ENCODE measurements around the gene MATN1.

Gene MATN1

DNA sequence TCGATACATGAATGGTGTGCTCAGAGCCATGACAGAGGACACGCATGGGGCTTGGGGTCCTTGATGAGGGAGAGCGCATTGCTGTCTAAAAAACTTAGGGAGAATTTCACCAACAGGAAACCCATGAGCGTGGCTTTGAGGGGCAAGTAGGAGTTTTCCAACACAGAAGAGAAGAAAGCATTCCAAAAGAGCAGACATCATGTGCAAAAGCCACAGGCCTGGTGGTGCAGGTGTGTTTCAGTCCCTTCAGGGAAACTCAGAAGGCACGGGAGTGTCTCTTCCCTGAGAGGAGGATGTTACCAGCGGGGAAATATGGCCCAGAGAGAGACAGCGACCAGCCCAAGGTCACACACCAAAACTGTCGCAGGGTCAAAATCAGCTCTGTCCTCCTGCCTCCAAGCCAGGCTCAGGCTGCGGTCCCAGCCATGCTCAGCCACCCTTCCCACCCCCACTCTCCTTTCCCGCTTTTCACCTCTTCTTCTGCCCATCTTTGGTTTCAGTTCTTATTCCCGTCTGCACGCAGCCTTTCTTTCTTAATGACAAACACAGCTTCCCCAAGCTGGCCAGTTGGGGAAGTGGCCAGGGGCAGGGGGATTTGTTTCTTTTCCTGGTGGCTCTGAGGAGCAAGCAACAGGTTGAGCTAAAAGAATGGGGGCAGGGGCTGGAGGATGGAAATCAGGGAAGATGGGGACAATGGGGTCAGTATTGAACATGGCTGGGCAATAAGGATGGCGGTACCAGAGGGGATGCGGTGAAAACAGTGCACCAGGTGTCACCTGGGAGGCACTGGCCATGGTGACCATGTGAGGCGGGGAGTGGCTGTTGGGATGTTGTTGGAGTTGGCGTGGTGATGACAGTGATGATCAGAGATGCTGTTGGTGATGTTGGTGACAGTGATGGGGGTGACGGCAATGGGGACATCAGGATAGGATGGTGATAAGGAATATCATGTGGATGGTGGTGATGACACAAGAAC lies 23.9 kb upstream of the MATN1 start:
- TF ChIP-seq, protein P1, sequence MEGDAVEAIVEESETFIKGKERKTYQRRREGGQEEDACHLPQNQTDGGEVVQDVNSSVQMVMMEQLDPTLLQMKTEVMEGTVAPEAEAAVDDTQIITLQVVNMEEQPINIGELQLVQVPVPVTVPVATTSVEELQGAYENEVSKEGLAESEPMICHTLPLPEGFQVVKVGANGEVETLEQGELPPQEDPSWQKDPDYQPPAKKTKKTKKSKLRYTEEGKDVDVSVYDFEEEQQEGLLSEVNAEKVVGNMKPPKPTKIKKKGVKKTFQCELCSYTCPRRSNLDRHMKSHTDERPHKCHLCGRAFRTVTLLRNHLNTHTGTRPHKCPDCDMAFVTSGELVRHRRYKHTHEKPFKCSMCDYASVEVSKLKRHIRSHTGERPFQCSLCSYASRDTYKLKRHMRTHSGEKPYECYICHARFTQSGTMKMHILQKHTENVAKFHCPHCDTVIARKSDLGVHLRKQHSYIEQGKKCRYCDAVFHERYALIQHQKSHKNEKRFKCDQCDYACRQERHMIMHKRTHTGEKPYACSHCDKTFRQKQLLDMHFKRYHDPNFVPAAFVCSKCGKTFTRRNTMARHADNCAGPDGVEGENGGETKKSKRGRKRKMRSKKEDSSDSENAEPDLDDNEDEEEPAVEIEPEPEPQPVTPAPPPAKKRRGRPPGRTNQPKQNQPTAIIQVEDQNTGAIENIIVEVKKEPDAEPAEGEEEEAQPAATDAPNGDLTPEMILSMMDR (conservative IDR thresholded peaks at IDR 0.05; ENCODE audit: low read depth, low read length) = no peak
- Histone ChIP-seq H3K27me3 (ENCODE audit: insufficient read depth, low read depth) (no peaks in the 10 kb centered on the region; the same call in 1 of the 2 replicates), H3K27ac (peak overlapping the region; percentile 90), H3K9ac (peak overlapping the region; percentile 62), H3K4me2 (peak overlapping the region; percentile 95), H2AFZ (ENCODE audit: low read depth) (peak overlapping the region; percentile 6; the same call in 1 of the 2 replicates), H4K20me1 (ENCODE audit: insufficient read depth) (no peaks in the 10 kb centered on the region), H3K4me1 (ENCODE audit: low read depth, poor library complexity, severe bottlenecking) (peaks cover 84% of the 10 kb centered on the region), H3K79me2 (ENCODE audit: insufficient read depth, low read depth) (no peaks in the 10 kb centered on the region; the same call in 1 of the 2 replicates), H3K36me3 (ENCODE audit: insufficient read depth) (no peaks in the 10 kb centered on the region), H3K4me3 (IDR thresholded peaks at IDR 0.05; ENCODE audit: insufficient read depth, low read depth, low read length) (no peak overlapping the region)

DNA sequence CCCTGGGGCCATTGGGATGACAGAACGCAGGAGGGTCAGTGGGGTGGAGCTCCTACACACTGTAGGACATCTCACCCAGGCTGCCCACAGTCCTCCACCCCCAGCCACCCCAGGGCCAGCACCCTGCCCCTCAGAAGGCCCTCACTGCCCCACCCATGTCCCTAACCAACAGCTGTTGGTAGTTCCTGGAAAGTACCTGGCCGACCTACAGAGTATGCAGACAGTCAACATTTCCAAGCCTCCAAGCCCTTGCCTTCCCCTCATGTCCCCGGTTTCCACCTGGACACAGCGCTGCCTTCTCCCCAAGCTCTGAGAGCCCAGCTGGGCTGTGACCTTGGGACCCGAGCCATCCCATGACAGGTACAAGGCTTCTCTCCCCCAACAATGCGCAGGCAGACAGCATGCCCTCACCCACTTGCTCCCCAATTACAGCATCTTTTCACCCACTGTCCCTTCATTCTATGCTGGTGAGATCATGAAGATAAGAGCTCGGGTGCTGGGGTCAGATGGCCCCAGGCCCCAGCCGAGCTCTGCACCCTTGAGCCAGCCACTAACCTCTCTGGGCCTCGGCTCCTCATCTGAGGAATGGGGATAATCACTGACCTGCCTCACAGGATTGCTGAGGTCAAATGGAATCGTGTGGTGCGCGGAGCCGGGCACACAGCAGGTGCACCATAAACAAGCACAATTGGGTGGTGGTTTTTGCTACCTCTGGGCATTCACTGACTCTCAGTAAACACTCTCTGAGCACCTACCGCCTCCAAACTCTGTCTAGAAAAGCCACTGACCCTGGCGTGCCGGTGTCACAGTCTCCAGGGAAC lies 23.0 kb upstream of the MATN1 start:
- H3K9ac ChIP-seq = peak overlapping the region; percentile 62
- peaks cover 81% of the 10 kb centered on the region for H3K4me1 ChIP-seq (ENCODE audit: low read depth, poor library complexity, severe bottlenecking)
- H3K79me2 ChIP-seq (ENCODE audit: insufficient read depth, low read depth) = no peaks in the 10 kb centered on the region; the same call in 1 of the 2 replicates
- no peaks in the 10 kb centered on the region; the same call in 1 of the 2 replicates for H3K27me3 ChIP-seq (ENCODE audit: insufficient read depth, low read depth)
- H3K4me3 ChIP-seq (IDR thresholded peaks at IDR 0.05; ENCODE audit: insufficient read depth, low read depth, low read length) = no peak overlapping the region
- TF ChIP-seq, protein P1 (conservative IDR thresholded peaks at IDR 0.05; ENCODE audit: low read depth, low read length) = no peak
- peak overlapping the region; percentile 41; the same call in 1 of the 2 replicates for H2AFZ ChIP-seq (ENCODE audit: low read depth)
- H4K20me1 ChIP-seq (ENCODE audit: insufficient read depth) = no peaks in the 10 kb centered on the region
- H3K36me3 ChIP-seq (ENCODE audit: insufficient read depth) = no peaks in the 10 kb centered on the region
- peak overlapping the region; percentile 90 for H3K27ac ChIP-seq
- H3K4me2 ChIP-seq = peak overlapping the region; percentile 95

DNA sequence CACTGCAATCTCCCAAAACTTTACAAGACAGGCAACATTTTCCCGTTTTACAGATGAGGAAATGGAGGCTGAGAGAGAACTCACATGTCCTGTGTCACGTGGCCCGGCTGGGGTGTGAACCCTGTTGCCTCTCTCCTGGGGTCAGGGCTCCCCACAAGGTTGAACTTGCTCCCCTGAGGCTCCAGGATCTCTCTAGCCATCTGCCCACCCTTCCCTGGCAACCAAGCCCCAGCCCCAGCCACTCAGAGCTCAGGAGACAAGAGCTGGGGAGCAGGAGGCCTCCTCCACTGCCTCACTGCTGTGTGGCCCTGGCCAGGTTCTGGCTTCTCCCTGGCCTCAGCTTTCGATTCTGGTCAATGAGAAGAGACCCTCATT lies 22.4 kb upstream of the MATN1 start:
- H3K4me1 ChIP-seq (ENCODE audit: low read depth, poor library complexity, severe bottlenecking) = peaks cover 75% of the 10 kb centered on the region
- H3K79me2 ChIP-seq (ENCODE audit: insufficient read depth, low read depth) = no peaks in the 10 kb centered on the region; the same call in 1 of the 2 replicates
- H3K4me2 ChIP-seq = peak overlapping the region; percentile 95
- H3K27me3 ChIP-seq (ENCODE audit: insufficient read depth, low read depth) = no peaks in the 10 kb centered on the region; the same call in 1 of the 2 replicates
- H3K4me3 ChIP-seq (IDR thresholded peaks at IDR 0.05; ENCODE audit: insufficient read depth, low read depth, low read length) = no peak overlapping the region
- H2AFZ ChIP-seq (ENCODE audit: low read depth) = peak overlapping the region; percentile 41; the same call in 1 of the 2 replicates
- H3K9ac ChIP-seq = peak overlapping the region; percentile 62
- H3K36me3 ChIP-seq (ENCODE audit: insufficient read depth) = no peaks in the 10 kb centered on the region
- H3K27ac ChIP-seq = peak overlapping the region; percentile 90
- TF ChIP-seq, protein P1 (conservative IDR thresholded peaks at IDR 0.05; ENCODE audit: low read depth, low read length) = no peak
- H4K20me1 ChIP-seq (ENCODE audit: insufficient read depth) = no peaks in the 10 kb centered on the region

DNA sequence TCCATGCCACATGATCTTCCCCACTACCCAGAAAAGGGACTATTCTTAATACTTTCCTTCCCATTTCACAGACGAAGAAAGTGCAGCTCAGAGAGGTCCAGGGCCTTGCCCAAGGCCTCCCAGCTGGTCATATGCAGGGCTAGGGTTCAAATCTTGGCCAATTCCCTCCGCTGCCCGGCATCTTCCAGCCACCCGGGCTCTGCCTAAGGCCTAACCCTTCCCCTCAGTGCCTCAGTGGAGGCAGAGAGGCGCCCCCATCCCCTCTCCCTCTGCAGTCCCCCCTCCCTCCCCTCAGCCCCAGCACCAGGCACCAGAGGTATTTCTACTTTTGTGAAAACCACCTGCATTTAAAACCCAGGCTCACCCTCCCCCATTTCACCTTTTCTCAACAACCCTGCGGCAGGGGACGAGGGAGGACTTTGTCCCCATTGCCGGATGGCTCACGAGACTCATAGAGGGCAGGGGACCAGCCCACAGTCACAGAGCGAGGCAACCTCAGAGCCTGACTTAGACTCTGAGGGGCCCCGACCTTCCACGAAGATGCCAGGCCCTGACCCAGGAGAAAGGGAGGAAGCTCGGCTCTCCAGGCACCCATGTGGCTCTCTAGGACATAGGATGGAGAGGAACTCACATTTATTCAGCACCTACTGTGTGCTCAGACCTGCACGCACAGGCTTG lies 21.9 kb upstream of the MATN1 start:
- Histone ChIP-seq H3K36me3 (ENCODE audit: insufficient read depth) (no peaks in the 10 kb centered on the region), H3K79me2 (ENCODE audit: insufficient read depth, low read depth) (no peaks in the 10 kb centered on the region; the same call in 1 of the 2 replicates), H4K20me1 (ENCODE audit: insufficient read depth) (no peaks in the 10 kb centered on the region), H3K9ac (peak overlapping the region; percentile 62), H3K27me3 (ENCODE audit: insufficient read depth, low read depth) (no peaks in the 10 kb centered on the region; the same call in 1 of the 2 replicates), H3K4me3 (IDR thresholded peaks at IDR 0.05; ENCODE audit: insufficient read depth, low read depth, low read length) (no peak overlapping the region), H3K27ac (peak overlapping the region; percentile 90), H3K4me2 (peak overlapping the region; percentile 95), H3K4me1 (ENCODE audit: low read depth, poor library complexity, severe bottlenecking) (peaks cover 70% of the 10 kb centered on the region), H2AFZ (ENCODE audit: low read depth) (peak overlapping the region; percentile 41; the same call in 1 of the 2 replicates)
- TF ChIP-seq, protein P1 (conservative IDR thresholded peaks at IDR 0.05; ENCODE audit: low read depth, low read length) = no peak

All from KMS-11 (cell line).